GM19463 (cell line): Measurements from ENCODE around the gene BTNL3.
"Not testable (repeated sequence)": the region's sequence is repeated elsewhere in the genome, so short reads cannot be mapped to it uniquely, and the experiment has no call there.

Experiments used
- ATAC-seq: cut with Tn5 transposase; IDR thresholded peaks from one replicate; pipeline ENCODE4 v1.9.1; 2021; ENCODE audit warnings: mild to moderate bottlenecking, moderate library complexity; ENCODE audit not compliant: unreplicated experiment

Gene BTNL3

GRCh38 chr5:181045316-181045715, 56.7 kb downstream of the BTNL3 start:
- no peak for ATAC-seq

DNA sequence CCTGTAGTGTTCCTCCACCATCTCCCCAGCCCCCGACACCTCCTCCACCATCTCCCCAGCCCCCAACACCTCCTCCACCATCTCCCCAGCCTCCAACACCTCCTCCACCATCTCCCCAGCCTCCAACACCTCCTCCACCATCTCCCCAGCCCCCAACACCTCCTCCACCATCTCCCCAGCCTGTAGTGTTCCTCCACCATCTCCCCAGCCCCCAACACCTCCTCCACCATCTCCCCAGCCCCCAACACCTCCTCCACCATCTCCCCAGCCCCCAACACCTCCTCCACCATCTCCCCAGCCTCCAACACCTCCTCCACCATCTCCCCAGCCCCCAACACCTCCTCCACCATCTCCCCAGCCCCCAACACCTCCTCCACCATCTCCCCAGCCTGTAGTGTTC, 57.2 kb downstream of the BTNL3 start:
- ATAC-seq, result not testable (repeated sequence)

GRCh38 chr5:181047288-181047687, 58.6 kb downstream of the BTNL3 start:
- ATAC-seq, result no peak

DNA sequence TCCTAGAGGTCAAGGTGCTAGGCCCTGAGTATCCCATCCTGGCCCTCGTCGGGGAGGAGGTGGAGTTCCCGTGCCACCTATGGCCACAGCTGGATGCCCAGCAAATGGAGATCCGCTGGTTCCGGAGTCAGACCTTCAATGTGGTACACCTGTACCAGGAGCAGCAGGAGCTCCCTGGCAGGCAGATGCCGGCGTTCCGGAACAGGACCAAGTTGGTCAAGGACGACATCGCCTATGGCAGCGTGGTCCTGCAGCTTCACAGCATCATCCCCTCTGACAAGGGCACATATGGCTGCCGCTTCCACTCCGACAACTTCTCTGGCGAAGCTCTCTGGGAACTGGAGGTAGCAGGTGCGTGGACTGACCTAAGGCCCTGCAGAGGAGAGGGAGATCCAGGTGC, 59.3 kb downstream of the BTNL3 start:
- no peak for ATAC-seq

DNA sequence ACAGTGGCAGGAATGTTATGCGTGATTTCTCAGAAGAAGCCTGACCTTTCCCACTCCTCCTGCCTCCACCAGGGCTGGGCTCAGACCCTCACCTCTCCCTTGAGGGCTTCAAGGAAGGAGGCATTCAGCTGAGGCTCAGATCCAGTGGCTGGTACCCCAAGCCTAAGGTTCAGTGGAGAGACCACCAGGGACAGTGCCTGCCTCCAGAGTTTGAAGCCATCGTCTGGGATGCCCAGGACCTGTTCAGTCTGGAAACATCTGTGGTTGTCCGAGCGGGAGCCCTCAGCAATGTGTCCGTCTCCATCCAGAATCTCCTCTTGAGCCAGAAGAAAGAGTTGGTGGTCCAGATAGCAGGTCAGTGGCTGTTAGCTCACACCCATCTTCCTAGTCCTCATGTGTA, 61.4 kb downstream of the BTNL3 start:
- no peak for ATAC-seq

- no peak for ATAC-seq
Measured at GRCh38 chr5:181051841-181052671, 63.4 kb downstream of the BTNL3 start.

DNA sequence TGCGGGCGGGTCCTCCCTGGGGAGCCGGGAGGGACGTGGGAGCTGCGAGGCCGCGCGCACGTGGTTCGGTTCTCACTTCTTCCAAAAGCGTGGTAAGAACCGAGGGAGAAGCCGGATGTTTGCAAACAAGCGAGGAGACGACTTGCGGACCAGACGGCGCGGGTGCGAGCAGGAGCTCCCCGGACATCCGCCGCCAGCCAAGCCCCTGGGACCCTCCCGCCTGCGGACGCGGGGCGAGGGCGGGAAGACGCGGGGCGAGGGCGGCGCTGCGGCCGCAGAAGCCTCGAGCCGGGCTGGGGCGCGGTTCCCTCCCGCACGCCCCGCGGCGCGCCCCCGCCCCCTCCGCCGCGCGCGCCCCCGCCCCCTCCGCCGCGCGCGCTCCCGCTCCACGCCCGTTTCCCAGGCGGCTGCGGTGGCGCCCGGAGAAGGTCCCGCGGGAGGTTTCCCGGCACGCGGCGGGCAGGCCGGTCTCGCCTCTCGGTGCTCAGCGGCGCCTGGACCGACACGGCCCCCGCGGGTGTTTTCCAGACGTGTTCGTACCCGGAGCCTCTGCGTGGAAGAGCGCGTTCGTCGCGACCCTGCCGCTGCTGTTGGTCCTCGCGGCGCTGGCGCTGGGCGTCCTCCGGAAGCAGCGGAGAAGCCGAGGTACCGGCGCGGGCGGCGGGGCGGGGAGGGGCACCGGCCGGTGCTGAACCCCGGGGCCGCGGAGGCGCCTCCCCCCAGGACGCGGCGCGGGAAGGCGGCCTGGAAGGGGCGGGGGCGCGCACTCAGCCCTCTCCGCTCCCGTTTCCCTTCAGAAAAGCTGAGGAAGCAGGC, 64.2 kb downstream of the BTNL3 start:
- ATAC-seq, result no peak

DNA sequence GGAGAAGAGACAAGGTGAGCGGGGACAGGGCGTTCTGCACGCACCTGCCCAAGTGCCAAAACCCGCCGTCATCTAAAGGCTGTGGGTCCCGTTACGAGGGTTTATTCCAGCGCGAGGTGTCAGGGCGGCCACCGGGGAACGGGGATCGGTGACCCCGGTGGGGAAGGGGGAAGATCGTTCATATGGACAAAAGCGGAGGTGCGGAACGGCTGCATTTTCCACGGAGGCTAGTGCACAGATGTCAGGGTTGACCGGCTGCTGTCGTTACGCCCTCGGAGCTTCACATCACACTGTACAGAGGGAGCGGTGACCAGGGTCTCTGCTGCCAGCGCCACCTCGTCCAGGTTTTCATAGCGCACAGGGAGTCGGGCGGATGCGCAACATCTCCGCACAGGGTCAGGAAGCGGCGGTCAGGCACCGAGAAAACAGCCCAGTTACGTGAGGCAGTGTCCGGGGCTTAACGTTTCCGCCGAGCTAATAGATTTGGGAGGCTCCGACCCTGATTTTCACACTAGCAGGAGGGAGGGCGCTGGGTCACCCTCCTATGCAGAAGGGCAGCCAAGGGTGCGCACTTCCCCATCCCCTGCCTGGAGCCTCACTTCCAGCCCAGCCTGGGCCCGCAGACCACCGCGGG, 65.0 kb downstream of the BTNL3 start:
- ATAC-seq, result no peak

GRCh38 chr5:181054138-181054537, 65.5 kb downstream of the BTNL3 start:
- no peak for ATAC-seq

GRCh38 chr5:181054871-181055459, 66.3 kb downstream of the BTNL3 start:
- no peak for ATAC-seq
